NCI-H187 (cell line): ENCODE results near the gene JOSD1.

Experiments
- DNase-seq, 2 experiments: peaks; one replicate each; lab custom pipeline; 2025; lab: John Stamatoyannopoulos, UW

The JOSD1 gene

DNA sequence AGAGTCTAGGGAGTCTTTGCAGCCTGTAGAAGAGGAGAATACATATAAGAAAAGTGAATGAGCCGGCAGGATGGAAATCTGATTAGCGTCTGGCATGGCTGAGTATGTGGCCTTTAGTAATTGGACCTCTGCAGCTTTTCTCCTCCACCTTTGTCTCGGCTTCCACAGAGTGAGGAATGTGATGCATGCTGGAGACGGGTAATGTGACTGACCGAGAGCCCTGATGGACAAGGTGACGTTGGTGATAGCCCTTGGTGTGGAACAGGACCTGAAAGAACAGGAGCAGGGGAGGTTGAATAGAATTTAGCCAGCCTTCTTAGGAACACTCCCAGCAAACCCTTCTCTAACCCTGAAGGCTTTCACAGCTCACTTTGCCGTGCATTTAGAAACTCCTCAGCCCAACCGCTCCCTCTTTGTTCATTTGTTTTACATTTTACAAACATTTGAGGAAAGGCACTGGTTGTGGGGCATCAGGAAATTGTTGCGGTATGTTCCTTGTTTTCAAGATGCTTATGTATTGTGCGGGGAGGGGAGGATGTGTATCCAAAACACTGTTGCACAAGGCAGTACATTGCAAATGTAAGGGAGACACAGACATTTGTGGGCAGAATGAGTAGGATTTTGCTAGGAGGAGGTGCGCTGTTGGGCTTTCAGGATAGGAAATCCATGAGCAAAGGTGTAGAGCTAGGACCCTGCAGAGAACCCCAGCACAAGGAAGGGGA is 11.9 kb upstream of the JOSD1 start:
- no peak for DNase-seq

DNA sequence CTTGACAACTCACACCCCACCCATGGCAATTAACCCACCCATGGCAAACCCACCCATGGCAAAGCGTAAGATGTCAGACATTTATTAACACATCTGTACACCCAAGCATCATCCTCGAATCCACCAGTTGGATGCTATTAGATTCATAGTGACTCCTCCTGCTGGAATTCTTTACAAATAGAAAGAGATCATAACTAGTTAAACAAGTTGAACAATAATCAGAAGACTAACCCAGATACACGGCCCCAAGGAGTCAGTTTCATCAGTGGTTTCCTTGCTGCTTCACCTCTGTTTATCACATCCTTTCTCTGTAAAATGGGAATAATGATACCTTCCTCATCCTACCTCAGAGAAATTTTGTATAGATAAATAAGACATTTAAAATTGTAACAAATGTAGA is 10.1 kb upstream of the JOSD1 start:
- no peak for DNase-seq

DNA sequence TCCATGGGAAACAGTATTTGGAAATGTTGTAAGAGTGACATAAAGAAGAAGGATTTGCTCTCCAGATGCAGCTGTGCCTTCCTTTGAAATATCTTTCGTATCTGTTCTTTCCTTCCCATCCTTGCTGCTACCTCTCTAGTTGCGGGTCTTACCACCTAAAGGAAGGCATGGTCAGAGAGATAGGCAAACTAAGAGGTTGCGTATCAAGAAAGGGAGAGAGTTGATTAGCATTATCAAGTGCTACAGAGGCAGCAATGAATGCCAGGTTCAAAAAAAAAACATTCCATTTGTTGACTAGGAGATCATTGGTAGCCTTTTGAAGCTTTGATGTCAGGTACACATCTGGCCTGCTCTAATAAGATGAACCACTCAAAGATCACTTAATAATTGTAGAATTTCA is 9.6 kb upstream of the JOSD1 start:
- no peak for DNase-seq

DNA sequence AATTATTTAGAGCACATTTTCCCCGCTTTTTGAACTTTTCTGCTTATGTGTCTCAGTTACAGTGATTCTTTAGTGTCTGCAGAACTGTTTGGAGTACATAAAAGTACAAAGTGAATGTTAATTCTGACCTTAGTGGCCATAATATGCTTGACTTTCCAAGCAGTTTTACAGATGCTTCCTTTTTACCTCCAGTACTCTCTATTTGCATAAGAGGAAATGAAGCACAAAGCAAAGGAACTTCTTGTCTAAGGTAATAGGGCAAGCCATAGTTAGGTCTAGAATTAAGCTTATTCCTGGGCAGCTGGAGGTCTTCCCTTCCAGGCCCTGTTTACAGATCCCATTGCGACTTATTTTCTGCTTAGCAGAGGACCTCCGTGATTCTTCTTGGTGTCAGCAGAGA is 8.6 kb upstream of the JOSD1 start:
- no peak for DNase-seq

DNA sequence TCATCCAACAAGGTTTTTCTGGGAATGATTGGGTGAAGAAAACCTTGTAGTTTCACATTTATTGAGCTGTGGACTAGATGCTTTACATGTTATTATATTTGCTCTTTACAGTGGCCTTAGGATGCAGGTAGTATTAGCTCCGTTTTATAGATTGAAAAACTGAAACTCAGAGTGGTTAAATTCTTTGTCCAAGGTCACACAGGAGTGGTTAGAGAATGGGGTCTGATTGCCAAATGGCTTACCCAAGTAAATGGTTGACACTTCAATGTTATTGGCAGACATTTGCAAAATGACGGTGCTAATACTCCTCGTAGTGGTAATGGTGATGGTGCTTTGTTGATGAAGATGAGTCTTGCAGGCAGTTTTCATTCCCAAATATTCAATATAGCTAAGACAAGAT is 7.2 kb upstream of the JOSD1 start:
- no peak for DNase-seq

DNA sequence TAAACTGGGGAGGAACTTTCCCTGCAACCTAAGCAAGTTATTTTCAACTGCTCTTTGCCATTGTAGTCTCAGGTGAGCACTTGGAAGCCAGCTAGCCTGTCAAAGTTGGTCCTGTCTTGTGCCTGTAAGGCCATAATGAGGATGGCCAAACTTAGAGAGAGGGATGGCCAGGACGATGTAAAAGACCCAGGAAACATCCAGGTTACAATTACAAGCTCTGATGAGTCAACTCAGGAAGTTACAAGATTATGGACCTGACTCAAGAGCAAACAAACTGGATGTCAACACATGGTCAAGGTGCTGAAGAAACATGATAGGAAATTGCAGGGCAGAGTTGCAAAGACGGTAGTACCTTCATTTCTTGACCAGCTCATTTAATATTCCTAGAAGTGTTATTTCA is 6.6 kb upstream of the JOSD1 start:
- DNase-seq, result no peak

DNA sequence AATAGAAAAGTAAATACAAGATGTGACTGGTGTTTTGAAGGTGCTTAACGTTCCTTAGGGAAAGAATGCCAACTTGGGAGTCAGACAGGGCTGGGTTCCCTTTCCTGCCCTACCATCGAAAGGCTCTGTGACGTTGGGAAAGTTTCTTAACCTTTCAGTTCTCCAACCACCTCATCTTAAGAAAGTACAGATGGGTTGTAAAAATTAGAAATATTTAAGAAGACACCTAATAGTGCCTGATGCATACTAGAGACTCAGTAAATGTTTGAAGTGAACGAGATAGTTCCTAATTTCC is 6.1 kb upstream of the JOSD1 start:
- no peak for DNase-seq

DNA sequence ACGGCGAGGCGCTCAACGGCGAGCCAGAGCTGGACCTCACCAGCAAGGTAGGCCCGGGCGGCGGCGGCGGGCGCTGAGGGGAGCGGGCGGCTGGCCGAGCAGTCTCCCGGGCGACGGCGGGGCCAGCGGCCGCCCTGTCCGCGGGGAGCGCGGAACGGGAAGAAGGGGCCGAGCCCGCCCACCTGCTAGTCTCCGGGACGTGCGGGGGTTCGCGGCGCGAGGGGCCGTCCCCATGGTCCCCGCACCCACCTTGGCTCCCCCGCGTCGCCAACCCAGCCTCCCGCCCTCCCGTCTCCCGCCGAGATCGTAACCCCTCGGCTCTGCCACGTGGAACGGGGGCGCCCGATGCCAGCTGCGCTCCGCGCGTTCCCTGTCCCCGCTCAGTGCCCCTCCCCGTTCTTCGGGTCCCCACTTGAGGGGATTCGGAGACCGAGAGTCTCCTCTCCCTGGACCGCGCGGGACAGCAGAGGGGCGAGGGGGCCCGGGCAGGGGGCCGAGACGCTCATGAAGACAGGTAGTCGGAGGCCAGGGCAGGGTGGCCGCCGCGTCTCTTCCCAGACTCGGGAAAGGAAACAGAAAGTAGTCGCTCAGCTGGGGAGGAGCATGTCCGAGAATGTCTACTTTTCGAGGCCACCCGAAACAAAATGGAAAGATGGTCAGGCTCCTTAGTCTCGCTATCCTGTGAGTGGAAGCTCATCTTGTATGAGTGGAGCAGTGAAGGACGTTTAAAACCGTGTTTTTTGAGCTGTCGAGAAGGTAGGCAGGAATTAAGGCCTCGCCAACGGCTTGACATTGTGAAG is 5.6 kb upstream of the JOSD1 start:
- DNase-seq, result no peak

DNA sequence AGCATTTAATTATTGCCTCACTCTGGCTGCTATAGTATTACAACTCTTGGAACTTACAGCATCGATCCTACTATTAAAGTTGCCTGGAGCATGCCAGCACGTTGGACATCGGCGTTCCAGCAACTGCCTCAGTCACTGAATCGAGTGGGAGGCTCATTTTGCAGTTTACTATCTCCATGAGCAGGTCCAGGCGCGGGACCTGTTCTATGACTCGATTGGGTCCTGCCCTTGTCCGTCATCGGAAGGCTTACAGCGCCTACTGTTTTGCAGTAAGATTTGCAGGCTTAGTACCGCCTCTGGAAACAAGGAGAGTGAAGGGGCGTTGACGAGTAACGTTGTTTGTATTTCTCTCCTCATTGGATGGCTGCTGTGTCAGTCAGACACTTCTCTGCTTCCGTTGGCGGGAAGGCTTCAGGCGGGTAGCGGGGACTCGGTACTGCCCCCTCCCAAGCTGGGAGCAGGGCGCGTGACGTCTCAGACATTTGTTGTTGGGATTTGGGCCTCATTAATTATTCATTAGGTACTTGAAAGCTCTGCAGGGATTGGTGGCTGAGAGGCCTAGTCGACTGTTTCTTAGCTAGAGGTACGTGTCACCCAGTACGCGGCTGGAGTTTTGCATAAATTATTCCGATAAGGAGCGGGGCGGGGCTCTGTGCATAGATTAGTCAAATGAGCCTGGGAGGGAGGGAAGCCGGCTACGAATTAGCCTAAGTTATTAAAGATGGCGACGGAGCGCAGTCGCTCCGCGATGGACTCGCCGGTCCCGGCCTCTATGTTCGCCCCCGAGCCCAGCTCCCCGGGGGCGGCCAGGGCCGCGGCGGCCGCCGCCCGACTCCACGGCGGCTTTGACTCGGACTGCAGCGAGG is 4.7 kb upstream of the JOSD1 start, which contains the start of gene GTPBP1:
Gene GTPBP1 (plus strand): TSS at position 710 of the 866 bp plus-strand sequence. CDS start 12 bp downstream, at position 722.
- peak; percentile 98 to 99 for DNase-seq

DNA sequence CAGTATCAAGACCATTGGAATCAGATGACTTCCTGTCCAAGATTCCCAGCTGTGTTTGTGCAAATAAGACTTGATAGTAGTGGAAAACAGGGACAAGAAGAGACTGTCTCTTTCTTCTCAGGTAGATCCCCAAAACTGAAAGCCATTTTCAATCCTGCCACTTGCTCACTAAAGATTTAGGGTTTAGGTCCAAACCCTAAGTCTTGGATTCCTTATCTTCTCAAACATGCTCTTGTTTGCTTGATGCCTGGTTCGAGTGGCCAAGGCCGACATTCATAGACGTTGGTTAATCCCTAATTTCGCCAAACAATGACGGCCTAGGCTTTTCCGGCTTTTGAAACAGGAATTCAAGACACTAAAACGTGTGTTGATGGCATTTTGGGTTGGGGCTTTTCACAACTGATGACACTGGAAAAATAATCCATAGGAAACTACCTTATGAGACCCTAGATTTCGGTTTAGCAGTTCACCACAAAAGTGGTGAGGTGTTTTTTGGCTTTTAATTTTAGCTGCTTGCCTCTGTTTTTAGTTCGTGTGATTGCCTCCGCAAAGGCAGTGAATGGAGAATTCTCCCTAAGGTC is 4.0 kb upstream of the JOSD1 start:
- no peak for DNase-seq

DNA sequence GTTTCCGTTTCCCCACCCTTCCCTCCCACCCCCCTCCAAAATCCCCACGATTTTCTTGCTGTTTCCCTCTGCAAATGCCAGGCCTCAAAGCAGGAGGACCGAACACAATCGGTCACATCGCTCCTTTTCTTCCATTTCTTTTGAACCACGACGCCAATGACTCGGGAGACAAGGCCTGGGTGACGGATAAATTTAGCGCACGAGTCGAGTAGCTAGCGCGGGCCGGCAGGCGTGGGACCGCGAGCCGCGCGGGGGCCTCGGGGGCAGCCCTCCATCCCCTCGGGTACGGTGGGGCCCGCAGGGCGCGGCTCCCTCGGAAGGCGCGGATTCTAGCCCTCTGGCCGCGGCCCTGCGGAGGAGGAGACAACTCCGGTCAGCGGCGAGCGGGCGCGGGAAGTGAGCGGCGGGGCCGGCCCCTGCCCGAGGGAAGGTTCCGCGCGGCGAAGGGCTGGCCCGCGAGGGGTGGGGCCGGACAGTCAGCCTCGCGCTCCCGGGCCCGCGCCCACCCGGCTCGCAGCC is 414 bp downstream of the JOSD1 start:
- DNase-seq, result peak in 1 of 2 experiments; percentile 43

DNA sequence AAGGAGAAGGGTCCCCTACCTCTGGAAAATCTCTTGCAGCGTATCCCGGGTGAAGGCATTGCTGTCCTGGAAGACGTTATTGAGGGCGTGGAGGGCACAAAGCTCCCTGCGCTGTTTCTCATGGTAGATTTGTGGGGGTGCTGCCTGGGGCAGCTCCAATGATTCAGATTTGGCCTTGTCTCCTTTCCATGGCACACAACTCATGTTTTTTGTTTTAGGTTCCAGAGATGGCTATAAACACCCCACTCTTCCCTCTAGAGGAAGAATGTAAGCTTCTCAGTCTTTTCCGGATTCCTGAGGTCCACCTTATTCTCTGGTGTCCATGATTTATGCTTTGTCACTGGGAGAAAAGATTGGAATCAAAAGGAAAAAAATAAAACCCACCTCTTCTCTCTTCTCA is 959 bp downstream of the JOSD1 start:
- DNase-seq, result no peak

DNA sequence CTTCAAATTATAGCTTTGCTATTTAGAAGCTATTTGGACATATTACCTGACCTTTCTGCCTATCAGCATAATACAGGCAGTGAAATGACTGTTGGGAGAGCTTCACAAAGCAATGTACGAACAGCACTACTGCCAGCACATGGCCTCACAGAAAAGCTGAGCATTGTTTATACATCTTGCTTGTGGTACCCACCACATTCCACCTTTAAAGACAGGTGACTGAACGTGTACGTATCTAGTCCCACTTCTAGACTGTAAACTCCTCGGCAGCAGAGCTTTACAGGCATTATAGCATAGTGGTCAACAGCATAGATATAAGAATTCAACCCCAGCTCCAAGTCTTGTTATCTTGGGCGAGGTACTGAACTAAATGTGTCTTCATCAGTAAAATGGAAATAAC is 1.6 kb downstream of the JOSD1 start:
- no peak for DNase-seq

DNA sequence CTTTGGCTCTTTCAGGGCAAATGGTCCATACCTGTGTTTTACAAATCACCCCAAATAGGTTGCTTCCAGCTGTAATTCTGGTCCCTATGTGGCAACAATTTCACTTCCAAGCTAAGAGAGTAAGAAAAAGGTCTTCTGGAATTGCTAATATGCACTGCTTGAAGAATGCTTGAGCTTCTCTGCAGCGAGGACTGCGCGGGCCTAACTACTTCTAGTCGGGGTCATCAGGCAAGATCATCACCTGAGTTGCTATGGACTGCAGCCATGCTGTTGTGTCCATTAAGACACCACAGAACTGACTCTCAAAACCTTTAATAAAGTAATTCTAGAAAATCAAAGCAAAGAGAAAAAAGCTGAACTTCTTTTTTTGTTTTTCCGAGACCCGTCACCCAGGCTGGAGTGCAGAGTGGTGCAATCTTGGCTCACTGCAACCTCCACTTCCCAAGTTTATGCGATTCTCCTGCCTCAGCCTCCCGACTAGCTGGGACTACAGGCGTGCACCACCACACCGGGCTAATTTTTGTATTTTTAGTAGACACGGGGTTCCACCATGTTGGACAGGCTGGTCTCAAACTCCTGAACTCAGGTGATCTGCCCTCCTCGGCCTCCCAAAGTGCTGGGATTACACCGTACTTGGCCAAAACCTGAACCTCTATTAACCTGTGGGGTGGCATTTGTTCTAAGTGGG is 2.2 kb downstream of the JOSD1 start:
- DNase-seq, result no peak

DNA sequence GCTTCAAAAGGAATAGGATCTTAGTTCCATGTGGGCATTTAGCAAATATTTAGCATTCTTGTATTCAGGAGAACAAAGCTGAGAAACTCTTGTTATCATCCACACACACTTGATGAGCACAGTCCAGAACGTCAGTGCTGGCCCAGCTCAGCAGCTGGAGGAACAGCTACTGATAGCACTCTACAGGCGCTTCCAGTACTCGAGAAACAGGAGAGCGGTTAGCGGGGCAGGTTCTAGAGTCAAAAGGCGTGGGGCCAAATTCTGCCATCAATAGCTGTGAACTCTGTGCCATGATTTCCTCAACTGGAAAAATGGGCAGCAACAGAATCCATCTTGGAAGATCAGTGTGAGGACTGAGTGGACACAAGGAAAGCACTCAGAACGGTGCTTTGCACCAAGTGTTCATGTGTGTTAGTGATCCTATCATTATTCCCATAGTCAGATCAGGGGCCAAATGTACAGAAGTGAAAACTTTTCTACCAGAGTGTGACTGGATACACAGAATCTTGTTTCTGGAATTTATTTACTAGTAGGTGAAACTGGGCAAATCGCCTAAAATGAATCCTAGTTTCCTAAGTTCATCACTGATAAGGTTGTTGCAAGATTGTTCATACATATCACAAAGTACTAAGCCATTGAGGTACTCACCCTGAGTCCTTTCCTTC is 3.2 kb downstream of the JOSD1 start:
- DNase-seq, result no peak

DNA sequence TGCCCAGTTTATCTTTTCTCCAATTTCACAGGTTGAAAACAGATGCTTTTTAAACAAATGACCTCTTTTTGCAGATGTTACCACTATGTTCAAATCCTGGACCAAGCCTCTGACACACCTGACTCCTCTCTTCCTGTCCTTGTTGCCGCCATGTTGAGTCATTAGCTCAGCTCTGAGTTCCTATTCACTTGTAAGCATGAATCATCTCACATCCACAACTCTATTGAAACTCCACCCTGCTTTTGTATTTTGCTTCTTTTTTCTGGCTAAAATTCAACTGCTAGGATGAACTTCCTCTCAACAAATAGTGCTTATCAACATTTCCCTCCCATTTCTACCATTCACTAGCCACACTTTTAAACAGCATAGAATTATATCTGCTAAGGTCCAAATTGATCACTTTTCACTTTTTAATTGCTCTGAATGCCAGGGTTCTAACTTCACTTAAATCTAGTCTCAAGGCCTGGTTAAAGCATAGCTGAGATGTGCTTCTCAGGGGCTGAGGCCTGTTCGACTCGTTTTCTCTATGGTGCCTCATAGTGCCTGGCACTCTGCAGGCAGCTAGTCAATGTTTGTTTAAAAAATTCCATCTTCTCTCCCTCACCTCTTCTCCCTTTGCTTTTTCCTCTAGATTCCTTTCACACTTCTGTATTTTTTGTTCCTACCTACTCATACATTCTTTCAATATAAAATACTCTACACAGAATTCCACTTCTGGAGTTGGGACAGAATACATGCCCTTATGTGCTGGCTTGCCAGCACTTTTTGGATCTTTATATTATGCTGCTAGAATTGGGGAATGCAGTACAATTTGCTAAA is 3.9 kb downstream of the JOSD1 start:
- no peak for DNase-seq

DNA sequence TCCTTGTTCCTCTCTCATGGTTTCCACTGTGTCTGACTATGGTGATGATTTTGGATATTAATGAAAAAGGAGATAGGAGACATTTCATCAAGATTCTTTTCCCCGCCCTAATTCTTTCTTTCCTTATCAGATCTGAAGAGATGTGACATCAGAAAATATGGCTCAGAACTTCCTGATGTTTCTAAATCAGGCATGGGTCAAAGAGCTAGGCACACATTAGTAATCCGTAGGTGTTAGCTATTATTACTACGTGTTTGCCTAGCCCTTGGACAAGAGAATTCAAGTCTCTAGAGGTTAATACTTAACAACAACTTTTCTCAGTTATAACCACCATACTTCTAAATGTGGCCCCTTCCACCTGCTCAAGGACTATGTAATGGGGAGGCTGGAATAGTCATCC is 5.8 kb downstream of the JOSD1 start:
- DNase-seq, result no peak

DNA sequence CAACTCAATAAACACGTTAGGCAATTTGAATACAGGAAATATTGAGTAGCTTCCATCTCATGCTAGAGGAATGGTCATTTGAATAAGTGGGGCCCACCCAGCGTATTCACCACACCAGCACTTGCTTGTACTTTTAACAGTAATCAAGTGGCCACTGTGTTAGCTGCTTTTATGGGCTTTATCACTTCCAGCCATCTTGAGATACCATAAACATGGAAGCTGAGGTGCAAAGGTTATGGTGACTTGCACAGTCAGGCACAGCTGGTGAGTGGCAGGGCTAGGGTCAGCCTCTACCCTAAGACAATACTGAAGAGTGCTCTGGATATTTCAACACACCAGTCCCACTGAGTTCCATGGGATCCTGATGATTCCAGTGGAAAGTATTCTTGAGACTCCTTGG is 6.7 kb downstream of the JOSD1 start:
- DNase-seq, result no peak

DNA sequence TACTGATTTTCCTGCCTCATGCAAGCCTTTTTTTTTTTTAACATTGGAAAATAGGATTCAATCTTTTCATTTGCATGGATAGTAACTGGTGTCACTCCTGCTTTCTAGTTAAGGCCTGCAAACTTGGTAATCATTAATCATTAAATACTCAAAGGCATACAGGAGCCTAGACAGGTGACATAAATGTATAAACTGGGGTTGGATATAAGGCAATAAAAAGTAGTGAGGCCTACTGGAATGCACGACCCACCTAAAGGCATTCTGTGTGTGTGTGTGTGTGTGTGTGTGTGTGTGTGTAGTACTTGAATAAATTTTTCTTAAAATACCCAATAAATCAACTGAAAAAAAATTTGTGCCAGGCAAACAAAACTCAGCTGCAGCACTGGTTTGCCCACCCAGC is 11.1 kb downstream of the JOSD1 start:
- DNase-seq, result no peak

DNA sequence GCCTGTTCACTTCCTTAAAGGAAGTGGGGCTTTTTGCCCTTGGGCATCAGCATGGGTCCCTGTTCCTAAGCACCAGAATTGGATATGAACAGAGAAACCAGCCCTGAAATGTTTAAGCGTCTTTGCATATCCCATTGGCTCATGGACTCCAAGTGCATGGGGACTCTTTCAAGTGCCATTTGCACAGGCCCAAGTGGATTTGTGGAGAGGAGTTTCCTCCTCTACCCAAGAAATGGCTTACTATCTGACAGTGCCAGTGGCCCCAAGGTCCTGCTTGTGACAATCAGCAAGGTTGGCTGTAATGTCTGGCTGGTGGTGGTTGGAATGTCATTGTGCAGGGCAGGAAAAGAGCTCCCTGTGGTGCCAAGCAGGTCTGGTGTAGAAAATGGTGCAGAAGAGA is 15.0 kb downstream of the JOSD1 start:
- DNase-seq, result no peak
